ENCODE measurements around the gene SEC14L5. TPM values are rescaled to one million over a fixed set of nuclear protein-coding genes. Genes with fewer than 3 reads are reported as not detected.

Gene SEC14L5
- total RNA-seq, 1 donor from 2014 or later = 0.05 TPM

DNA sequence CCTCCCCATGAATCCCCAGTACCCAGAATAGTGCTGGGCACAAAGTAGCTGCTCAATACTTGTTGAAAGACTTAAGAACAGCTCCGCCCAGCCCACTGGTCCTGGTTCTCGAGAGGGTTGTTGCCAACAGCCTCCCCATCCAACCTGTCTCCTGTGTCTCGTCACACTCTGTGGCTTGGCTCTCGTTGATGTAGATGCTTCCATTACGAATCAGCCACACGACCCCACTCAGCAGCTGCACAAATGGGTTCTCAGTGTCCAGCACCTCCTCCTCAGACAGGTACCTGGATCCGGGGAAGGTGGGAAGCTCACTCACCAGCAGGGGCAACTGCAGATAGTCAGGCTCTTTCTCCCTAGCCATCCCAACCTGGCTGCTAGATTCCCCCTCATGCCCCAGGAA, 73.5 kb downstream of the SEC14L5 start:
- TF ChIP-seq, protein P1, sequence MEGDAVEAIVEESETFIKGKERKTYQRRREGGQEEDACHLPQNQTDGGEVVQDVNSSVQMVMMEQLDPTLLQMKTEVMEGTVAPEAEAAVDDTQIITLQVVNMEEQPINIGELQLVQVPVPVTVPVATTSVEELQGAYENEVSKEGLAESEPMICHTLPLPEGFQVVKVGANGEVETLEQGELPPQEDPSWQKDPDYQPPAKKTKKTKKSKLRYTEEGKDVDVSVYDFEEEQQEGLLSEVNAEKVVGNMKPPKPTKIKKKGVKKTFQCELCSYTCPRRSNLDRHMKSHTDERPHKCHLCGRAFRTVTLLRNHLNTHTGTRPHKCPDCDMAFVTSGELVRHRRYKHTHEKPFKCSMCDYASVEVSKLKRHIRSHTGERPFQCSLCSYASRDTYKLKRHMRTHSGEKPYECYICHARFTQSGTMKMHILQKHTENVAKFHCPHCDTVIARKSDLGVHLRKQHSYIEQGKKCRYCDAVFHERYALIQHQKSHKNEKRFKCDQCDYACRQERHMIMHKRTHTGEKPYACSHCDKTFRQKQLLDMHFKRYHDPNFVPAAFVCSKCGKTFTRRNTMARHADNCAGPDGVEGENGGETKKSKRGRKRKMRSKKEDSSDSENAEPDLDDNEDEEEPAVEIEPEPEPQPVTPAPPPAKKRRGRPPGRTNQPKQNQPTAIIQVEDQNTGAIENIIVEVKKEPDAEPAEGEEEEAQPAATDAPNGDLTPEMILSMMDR (IDR thresholded peaks at IDR 0.05; ENCODE audit: unreplicated experiment) = no peak
- H3K27ac Mint-ChIP-seq (ENCODE audit: unreplicated experiment) = no peak overlapping the region
- no peak overlapping the region for H3K4me3 Mint-ChIP-seq (ENCODE audit: unreplicated experiment)
- DNase-seq (ENCODE audit: low spot score) = no peak
- H3K4me1 Mint-ChIP-seq (ENCODE audit: unreplicated experiment) = peaks cover 9% of the 10 kb centered on the region
- peaks cover 9% of the 10 kb centered on the region for H3K36me3 Mint-ChIP-seq (ENCODE audit: low read depth, unreplicated experiment)
- H3K27me3 Mint-ChIP-seq (ENCODE audit: unreplicated experiment) = peaks cover 18% of the 10 kb centered on the region
- no peaks in the 10 kb centered on the region for H3K9me3 Mint-ChIP-seq (ENCODE audit: unreplicated experiment)

DNA sequence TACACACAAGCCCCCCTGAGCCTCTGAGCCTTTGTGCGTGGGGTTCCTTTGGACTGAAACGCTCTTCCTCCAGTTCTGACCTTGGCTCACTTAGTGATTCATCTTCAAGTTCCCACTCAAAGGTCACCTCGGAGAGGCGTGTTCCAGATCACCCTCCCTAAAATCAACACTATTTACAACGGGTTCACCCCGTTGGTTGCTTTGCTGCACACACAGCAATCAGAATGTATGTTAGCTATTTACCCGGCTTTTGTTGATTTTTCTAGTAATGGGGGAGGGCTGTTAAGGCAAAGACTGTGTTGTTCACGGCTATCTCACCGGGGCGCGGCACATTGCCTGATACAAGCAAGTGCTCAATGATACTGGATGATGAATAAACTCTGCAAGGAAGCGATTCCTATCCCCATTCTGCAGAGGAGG, 74.6 kb downstream of the SEC14L5 start:
- peaks cover 14% of the 10 kb centered on the region for H3K27me3 Mint-ChIP-seq (ENCODE audit: unreplicated experiment)
- no peaks in the 10 kb centered on the region for H3K9me3 Mint-ChIP-seq (ENCODE audit: unreplicated experiment)
- peak overlapping the region; percentile 83 for H3K4me3 Mint-ChIP-seq (ENCODE audit: unreplicated experiment)
- peaks cover 9% of the 10 kb centered on the region for H3K4me1 Mint-ChIP-seq (ENCODE audit: unreplicated experiment)
- H3K27ac Mint-ChIP-seq (ENCODE audit: unreplicated experiment) = no peak overlapping the region
- TF ChIP-seq, protein P1 (IDR thresholded peaks at IDR 0.05; ENCODE audit: unreplicated experiment) = no peak
- DNase-seq (ENCODE audit: low spot score) = no peak
- H3K36me3 Mint-ChIP-seq (ENCODE audit: low read depth, unreplicated experiment) = peaks cover 6% of the 10 kb centered on the region

DNA sequence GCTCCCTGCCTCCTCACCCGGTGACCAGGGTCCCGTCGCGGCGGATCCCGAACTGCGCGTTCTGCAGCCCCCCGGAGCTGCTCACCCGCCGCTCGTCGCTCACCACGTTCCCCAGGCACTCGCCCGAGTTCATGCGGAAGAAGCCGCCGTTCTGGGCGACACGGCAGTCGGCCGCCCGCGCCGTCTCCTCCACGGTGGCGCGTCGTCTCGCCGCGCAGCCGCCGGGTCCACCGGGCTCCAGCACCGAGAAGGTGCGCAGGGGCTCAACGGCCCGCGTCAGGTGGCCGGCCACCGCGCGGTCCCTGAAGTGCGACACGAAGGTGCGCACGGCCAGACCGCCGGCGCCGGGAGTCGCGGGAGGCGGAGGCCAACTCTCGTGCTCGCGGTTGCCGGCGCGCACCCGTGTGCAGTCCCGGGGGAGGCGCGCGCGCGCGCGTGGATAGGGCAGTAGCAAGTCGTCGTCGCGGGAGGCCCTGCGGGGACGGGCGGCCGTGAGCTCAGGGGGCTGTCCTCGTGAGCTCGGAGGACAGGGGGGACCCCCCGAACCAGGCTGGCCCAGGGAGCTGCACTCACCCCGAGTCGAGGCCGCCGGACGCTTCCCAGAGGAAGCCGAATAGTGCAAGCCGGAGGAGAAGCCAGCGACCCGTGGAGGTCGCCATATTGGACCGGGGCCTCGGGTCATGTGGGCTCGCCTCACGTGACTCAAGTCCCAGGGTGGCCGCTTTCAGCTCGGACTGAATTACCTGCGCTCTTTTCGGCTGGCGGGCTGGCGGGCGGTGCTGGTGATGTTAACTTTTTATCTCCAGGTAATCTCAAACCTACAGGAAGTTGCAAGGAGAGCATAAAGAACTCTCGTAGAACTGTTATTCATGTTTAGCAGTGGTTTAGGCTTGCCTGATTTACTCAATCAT, 75.4 kb downstream of the SEC14L5 start, which contains the start of gene NAGPA:
Gene NAGPA, minus strand, starts transcription at position 680 of the 911 bp plus-strand sequence. Its CDS starts 21 bp downstream, at position 659.
- DNase-seq (ENCODE audit: low spot score) = peak; percentile 84
- peaks cover 9% of the 10 kb centered on the region for H3K4me1 Mint-ChIP-seq (ENCODE audit: unreplicated experiment)
- peak within 1 kb of the TSS; percentile 96 for H3K4me3 Mint-ChIP-seq (ENCODE audit: unreplicated experiment)
- H3K9me3 Mint-ChIP-seq (ENCODE audit: unreplicated experiment) = no peaks in the 10 kb centered on the region
- H3K27me3 Mint-ChIP-seq (ENCODE audit: unreplicated experiment) = peaks cover 14% of the 10 kb centered on the region
- peaks cover 6% of the 10 kb centered on the region for H3K36me3 Mint-ChIP-seq (ENCODE audit: low read depth, unreplicated experiment)
- peak within 1 kb of the TSS; percentile 66 for H3K27ac Mint-ChIP-seq (ENCODE audit: unreplicated experiment)
- TF ChIP-seq, protein P1 (IDR thresholded peaks at IDR 0.05; ENCODE audit: unreplicated experiment) = no peak

DNA sequence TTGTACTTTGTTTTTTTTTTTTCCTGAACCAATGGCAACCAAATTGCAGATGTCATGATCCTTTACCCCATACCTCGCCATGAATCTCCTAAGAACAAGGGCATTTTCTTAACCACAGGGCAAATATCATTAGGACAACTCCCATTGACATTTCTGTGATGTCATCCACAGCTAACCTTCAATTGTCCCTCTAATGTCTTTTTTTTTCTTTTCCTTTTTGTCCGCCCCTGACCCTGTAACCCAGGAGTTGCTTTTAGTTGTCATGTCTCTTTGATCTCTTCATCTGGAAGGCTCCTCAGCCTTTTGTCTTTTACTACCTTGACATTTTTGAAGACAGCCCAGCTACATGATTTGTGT, 76.0 kb downstream of the SEC14L5 start:
- Mint-ChIP-seq H3K9me3 (ENCODE audit: unreplicated experiment) (no peaks in the 10 kb centered on the region), H3K4me1 (ENCODE audit: unreplicated experiment) (peaks cover 9% of the 10 kb centered on the region), H3K27ac (ENCODE audit: unreplicated experiment) (peak overlapping the region; percentile 49), H3K4me3 (ENCODE audit: unreplicated experiment) (peak overlapping the region; percentile 96), H3K27me3 (ENCODE audit: unreplicated experiment) (peaks cover 14% of the 10 kb centered on the region), H3K36me3 (ENCODE audit: low read depth, unreplicated experiment) (peaks cover 6% of the 10 kb centered on the region)
- TF ChIP-seq, protein P1 (IDR thresholded peaks at IDR 0.05; ENCODE audit: unreplicated experiment) = no peak
- no peak for DNase-seq (ENCODE audit: low spot score)

DNA sequence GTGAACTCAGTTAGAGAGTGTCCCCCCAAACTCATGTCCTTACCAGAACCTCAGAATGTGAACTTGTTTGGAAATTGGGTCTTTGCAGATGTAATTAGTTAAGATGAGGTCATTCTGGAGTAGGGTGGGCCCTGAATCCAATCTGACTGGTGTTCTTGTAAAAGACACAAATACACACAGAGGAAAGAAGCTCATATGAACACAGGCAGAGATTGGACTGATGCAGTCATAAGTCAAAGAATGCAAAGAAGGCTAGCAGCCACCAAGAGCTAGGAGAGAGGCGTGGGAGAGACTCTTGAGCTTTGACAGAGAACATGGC, 77.7 kb downstream of the SEC14L5 start:
- Mint-ChIP-seq H3K27ac (ENCODE audit: unreplicated experiment) (peak overlapping the region; percentile 32), H3K36me3 (ENCODE audit: low read depth, unreplicated experiment) (peaks cover 6% of the 10 kb centered on the region), H3K27me3 (ENCODE audit: unreplicated experiment) (peaks cover 14% of the 10 kb centered on the region), H3K9me3 (ENCODE audit: unreplicated experiment) (no peaks in the 10 kb centered on the region), H3K4me1 (ENCODE audit: unreplicated experiment) (peaks cover 9% of the 10 kb centered on the region), H3K4me3 (ENCODE audit: unreplicated experiment) (no peak overlapping the region)
- DNase-seq (ENCODE audit: low spot score) = no peak
- TF ChIP-seq, protein P1 (IDR thresholded peaks at IDR 0.05; ENCODE audit: unreplicated experiment) = no peak

Measured in endothelial cell (in vitro differentiated cells).